ENCODE results near the gene WBP4. TPM values are rescaled to one million over a fixed set of nuclear protein-coding genes. Genes with fewer than 3 reads are reported as not detected.

WBP4 gene
- total and polyA plus RNA-seq, 9 of the 15 experiments (the other 6 are each of a cell fraction or from before 2014, with no cell fraction given), result 5.5 to 12.2 (median 7.9) TPM

DNA sequence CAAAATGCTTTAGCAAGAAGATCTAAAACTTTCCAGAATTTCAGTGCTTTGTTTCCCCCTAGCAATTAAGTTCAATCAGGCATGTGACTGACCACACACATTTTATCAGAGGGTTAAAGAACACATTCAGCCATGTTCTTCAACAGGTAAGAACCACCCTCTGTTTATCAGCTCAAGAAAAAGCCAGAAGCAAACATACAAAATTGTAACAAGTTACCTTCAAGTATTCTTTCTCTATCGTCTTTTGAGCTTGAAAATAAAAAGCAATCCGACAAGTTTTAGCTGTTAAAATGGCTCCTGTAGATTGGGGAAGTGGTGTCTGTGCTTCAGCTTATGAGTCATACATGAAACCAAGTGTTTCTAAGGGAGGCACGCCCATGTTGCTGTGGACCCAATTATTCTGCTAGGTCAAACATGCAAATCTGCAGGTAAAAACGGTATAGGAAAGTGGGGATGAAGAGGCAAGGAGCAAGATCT is 42.3 kb upstream of the WBP4 start, which contains the start of gene ELF1 (continued):
- TF ChIP-seq, protein P1, sequence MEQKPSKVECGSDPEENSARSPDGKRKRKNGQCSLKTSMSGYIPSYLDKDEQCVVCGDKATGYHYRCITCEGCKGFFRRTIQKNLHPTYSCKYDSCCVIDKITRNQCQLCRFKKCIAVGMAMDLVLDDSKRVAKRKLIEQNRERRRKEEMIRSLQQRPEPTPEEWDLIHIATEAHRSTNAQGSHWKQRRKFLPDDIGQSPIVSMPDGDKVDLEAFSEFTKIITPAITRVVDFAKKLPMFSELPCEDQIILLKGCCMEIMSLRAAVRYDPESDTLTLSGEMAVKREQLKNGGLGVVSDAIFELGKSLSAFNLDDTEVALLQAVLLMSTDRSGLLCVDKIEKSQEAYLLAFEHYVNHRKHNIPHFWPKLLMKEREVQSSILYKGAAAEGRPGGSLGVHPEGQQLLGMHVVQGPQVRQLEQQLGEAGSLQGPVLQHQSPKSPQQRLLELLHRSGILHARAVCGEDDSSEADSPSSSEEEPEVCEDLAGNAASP (IDR thresholded peaks at IDR 0.05), result no peak
- TF ChIP-seq, protein P2, sequence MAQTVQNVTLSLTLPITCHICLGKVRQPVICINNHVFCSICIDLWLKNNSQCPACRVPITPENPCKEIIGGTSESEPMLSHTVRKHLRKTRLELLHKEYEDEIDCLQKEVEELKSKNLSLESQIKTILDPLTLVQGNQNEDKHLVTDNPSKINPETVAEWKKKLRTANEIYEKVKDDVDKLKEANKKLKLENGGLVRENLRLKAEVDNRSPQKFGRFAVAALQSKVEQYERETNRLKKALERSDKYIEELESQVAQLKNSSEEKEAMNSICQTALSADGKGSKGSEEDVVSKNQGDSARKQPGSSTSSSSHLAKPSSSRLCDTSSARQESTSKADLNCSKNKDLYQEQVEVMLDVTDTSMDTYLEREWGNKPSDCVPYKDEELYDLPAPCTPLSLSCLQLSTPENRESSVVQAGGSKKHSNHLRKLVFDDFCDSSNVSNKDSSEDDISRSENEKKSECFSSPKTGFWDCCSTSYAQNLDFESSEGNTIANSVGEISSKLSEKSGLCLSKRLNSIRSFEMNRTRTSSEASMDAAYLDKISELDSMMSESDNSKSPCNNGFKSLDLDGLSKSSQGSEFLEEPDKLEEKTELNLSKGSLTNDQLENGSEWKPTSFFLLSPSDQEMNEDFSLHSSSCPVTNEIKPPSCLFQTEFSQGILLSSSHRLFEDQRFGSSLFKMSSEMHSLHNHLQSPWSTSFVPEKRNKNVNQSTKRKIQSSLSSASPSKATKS (CRISPR knock-in tag; IDR thresholded peaks at IDR 0.05), result no peak
- no peak for TF ChIP-seq ZNF695 (CRISPR knock-in tag; IDR thresholded peaks at IDR 0.05)
- peak; percentile 38; the same call in 1 of the 2 replicates for TF ChIP-seq CTBP1 (IDR thresholded peaks at IDR 0.05; ENCODE audit: borderline replicate concordance)
- TF ChIP-seq, protein P3, sequence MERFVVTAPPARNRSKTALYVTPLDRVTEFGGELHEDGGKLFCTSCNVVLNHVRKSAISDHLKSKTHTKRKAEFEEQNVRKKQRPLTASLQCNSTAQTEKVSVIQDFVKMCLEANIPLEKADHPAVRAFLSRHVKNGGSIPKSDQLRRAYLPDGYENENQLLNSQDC (CRISPR knock-in tag; IDR thresholded peaks at IDR 0.05), result no peak
- TF ChIP-seq, protein P4, sequence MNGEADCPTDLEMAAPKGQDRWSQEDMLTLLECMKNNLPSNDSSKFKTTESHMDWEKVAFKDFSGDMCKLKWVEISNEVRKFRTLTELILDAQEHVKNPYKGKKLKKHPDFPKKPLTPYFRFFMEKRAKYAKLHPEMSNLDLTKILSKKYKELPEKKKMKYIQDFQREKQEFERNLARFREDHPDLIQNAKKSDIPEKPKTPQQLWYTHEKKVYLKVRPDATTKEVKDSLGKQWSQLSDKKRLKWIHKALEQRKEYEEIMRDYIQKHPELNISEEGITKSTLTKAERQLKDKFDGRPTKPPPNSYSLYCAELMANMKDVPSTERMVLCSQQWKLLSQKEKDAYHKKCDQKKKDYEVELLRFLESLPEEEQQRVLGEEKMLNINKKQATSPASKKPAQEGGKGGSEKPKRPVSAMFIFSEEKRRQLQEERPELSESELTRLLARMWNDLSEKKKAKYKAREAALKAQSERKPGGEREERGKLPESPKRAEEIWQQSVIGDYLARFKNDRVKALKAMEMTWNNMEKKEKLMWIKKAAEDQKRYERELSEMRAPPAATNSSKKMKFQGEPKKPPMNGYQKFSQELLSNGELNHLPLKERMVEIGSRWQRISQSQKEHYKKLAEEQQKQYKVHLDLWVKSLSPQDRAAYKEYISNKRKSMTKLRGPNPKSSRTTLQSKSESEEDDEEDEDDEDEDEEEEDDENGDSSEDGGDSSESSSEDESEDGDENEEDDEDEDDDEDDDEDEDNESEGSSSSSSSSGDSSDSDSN (IDR thresholded peaks at IDR 0.05; ENCODE audit: borderline replicate concordance in 1 of 2, low read depth in 2 of 2, low read length in 2 of 2), result no peak
- TF ChIP-seq CEBPB (tag; IDR thresholded peaks at IDR 0.05), result no peak
- TF ChIP-seq, protein P5, sequence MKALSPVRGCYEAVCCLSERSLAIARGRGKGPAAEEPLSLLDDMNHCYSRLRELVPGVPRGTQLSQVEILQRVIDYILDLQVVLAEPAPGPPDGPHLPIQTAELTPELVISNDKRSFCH (CRISPR knock-in tag; IDR thresholded peaks at IDR 0.05), result no peak
- TF ChIP-seq, protein P5 (tag; IDR thresholded peaks at IDR 0.05), result 0 out of 2 replicates have a peak, but pooled peaks have one; percentile 18
- no peak; the same call in 1 of the 2 replicates for TF ChIP-seq ZNF140 (CRISPR knock-in tag; IDR thresholded peaks at IDR 0.05)
- TF ChIP-seq MIER1 (IDR thresholded peaks at IDR 0.05; ENCODE audit: low read depth), result no peak
- no peak for TF ChIP-seq ATF1 (CRISPR knock-in tag; IDR thresholded peaks at IDR 0.05)
- peak; percentile 45 for TF ChIP-seq ATF1 (tag; IDR thresholded peaks at IDR 0.05)
- TF ChIP-seq, protein P6, sequence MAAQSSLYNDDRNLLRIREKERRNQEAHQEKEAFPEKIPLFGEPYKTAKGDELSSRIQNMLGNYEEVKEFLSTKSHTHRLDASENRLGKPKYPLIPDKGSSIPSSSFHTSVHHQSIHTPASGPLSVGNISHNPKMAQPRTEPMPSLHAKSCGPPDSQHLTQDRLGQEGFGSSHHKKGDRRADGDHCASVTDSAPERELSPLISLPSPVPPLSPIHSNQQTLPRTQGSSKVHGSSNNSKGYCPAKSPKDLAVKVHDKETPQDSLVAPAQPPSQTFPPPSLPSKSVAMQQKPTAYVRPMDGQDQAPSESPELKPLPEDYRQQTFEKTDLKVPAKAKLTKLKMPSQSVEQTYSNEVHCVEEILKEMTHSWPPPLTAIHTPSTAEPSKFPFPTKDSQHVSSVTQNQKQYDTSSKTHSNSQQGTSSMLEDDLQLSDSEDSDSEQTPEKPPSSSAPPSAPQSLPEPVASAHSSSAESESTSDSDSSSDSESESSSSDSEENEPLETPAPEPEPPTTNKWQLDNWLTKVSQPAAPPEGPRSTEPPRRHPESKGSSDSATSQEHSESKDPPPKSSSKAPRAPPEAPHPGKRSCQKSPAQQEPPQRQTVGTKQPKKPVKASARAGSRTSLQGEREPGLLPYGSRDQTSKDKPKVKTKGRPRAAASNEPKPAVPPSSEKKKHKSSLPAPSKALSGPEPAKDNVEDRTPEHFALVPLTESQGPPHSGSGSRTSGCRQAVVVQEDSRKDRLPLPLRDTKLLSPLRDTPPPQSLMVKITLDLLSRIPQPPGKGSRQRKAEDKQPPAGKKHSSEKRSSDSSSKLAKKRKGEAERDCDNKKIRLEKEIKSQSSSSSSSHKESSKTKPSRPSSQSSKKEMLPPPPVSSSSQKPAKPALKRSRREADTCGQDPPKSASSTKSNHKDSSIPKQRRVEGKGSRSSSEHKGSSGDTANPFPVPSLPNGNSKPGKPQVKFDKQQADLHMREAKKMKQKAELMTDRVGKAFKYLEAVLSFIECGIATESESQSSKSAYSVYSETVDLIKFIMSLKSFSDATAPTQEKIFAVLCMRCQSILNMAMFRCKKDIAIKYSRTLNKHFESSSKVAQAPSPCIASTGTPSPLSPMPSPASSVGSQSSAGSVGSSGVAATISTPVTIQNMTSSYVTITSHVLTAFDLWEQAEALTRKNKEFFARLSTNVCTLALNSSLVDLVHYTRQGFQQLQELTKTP (IDR thresholded peaks at IDR 0.05; ENCODE audit: low read depth in 1 of 2, partially characterized antibody in 2 of 2), result peak; percentile 71 to 85
- no peak for TF ChIP-seq ZNF785 (CRISPR knock-in tag; IDR thresholded peaks at IDR 0.05)
- no peak for TF ChIP-seq CHD2 (IDR thresholded peaks at IDR 0.05; ENCODE audit: low read depth, low read length)
- 0 out of 2 replicates have a peak, but pooled peaks have one; percentile 38 for TF ChIP-seq GTF2F1 (IDR thresholded peaks at IDR 0.05; ENCODE audit: low read depth, low read length)
- no peak for TF ChIP-seq ZNF75A (CRISPR knock-in tag; IDR thresholded peaks at IDR 0.05)

Data from K562 (cell line).